ENCODE data around the gene MAML2.
A peak's percentile ranks its signal among the peaks of the same experiment; 100 is the strongest.

Gene MAML2

GRCh38 chr11:96217206-96217605, 125.8 kb downstream of the MAML2 start:
- in situ Hi-C loops (cut with MboI; ENCODE audit: low pct_unique_long_range_greater_than_20kb, low sequenced_read_pairs, unreplicated experiment), result no loop called here
- TF ChIP-seq CTCF (IDR thresholded peaks at IDR 0.05; ENCODE audit: extremely low read depth, insufficient read depth, missing control alignments), result no peak
- no peak for DNase-seq (ENCODE audit: low spot score)

- TF ChIP-seq CTCF (IDR thresholded peaks at IDR 0.05; ENCODE audit: extremely low read depth, insufficient read depth, missing control alignments), result no peak
- in situ Hi-C loops (cut with MboI; ENCODE audit: low pct_unique_long_range_greater_than_20kb, low sequenced_read_pairs, unreplicated experiment), result no loop called here
- no peak for DNase-seq (ENCODE audit: low spot score)
Measured at GRCh38 chr11:96215826-96216225, 127.2 kb downstream of the MAML2 start.

GRCh38 chr11:96215110-96215782, 127.7 kb downstream of the MAML2 start:
- TF ChIP-seq CTCF (IDR thresholded peaks at IDR 0.05; ENCODE audit: extremely low read depth, insufficient read depth, missing control alignments), result no peak
- DNase-seq (ENCODE audit: low spot score), result peak; percentile 24
- in situ Hi-C loops (cut with MboI; ENCODE audit: low pct_unique_long_range_greater_than_20kb, low sequenced_read_pairs, unreplicated experiment), result no loop called here

- no peak for DNase-seq (ENCODE audit: low spot score)
- in situ Hi-C loops (cut with MboI; ENCODE audit: low pct_unique_long_range_greater_than_20kb, low sequenced_read_pairs, unreplicated experiment), result no loop called here
Measured at GRCh38 chr11:96214777-96215109, 128.3 kb downstream of the MAML2 start.

GRCh38 chr11:96213500-96213899, 129.5 kb downstream of the MAML2 start:
- no peak for DNase-seq (ENCODE audit: low spot score)
- no peak for TF ChIP-seq CTCF (IDR thresholded peaks at IDR 0.05; ENCODE audit: extremely low read depth, insufficient read depth, missing control alignments)
- in situ Hi-C loops (cut with MboI; ENCODE audit: low pct_unique_long_range_greater_than_20kb, low sequenced_read_pairs, unreplicated experiment), result no loop called here

More at GRCh38 chr11:96214777-96215109, 128.3 kb downstream of the MAML2 start:
- TF ChIP-seq CTCF (IDR thresholded peaks at IDR 0.05; ENCODE audit: extremely low read depth, insufficient read depth, missing control alignments), result no peak

- DNase-seq (ENCODE audit: low spot score), result no peak
- TF ChIP-seq CTCF (IDR thresholded peaks at IDR 0.05; ENCODE audit: extremely low read depth, insufficient read depth, missing control alignments), result no peak
- in situ Hi-C loops (cut with MboI; ENCODE audit: low pct_unique_long_range_greater_than_20kb, low sequenced_read_pairs, unreplicated experiment), result no loop called here
Measured at GRCh38 chr11:96211436-96211835, 131.6 kb downstream of the MAML2 start.

Measured in GM13977 (cell line).